NCI-H2227 (cell line): Measurements from ENCODE around the gene DGKH.
"Not testable (repeated sequence)": the region's sequence is repeated elsewhere in the genome, so short reads cannot be mapped to it uniquely, and the experiment has no call there.

Source experiments
- DNase-seq: peaks from one replicate; lab custom pipeline; 2025; ENCODE audit not compliant: unreplicated experiment; lab: John Stamatoyannopoulos, UW

DGKH gene

GRCh38 chr13:42041011-42041683 lies 7.3 kb upstream of the DGKH start:
- peak; percentile 62 for DNase-seq

DNA sequence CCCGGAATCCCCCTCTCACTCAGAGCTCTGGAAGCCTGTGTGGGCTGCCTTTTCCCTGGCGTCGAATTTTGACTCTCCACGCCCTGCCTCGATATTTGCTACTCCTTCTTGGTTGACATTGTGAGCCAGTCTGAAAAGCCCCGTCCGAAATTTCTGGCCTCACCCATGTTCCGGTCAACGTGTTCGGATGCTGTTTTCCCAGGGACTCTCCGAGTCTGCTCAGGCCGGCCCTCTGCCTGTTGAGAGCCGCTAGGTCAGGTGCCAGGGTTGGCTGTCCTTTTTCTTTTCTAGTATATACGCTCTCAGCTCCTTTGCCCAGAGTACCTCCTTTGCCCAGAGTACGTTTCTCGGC lies 6.8 kb upstream of the DGKH start:
- DNase-seq = peak; percentile 13

DNA sequence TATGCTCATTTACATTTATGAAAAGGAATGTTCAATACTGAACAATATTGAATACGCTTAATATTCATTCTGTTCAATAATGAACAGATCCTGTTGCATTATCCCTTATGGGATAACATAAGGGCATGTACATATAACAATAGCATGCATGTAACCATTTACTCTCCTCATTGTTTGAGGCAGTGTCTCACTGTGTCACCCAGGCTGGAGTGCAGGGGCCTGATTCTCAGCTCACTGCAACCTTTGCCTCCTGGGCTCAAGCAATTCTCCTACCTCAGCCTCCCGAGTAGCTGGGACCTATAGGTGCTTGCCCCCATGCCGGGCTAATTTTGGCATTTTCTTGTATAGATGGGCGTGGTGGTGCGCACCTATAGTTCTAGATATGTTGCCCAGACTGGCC lies 4.8 kb upstream of the DGKH start:
- no peak for DNase-seq

GRCh38 chr13:42046448-42046847 lies 2.0 kb upstream of the DGKH start:
- DNase-seq = no peak

DNA sequence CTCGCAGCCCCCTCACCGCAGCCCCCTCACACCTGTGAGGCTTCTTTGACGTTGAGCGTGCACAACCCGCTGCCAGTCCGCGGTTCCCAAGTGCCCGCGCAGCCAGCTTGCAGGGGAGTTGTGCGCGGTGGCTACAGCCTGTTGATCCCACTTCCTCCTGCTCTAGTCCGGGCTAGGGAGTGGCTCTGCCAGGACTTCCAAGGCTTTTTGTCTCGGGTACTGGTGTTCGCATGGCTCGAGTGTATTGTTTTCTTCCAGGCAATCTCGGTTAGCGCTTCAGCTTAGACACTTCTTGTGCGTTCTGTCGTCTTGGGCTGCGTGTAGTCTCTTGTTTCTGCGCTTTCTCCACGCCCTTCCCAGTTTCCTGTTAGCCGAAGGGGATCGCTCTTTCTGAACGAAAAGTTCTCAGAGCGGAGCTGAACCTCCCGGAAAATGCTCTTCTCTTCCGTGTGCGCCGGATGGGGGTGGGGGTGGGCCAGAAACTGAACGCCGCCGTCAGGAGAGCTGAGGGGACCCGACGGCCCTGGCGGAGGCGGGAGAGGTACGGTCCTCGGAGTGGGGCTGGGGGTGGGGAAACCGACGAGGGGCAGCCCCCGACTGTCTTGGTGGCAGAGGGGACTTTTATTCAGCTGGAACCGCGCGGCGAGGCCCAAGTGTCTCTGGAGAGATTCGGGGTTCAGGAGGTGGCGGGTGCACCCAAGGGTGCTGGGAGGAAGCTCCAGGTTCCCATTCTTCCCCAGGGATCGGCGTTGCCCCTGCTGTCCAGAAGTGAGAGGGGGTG lies 697 bp upstream of the DGKH start:
- peak; percentile 42 for DNase-seq

DNA sequence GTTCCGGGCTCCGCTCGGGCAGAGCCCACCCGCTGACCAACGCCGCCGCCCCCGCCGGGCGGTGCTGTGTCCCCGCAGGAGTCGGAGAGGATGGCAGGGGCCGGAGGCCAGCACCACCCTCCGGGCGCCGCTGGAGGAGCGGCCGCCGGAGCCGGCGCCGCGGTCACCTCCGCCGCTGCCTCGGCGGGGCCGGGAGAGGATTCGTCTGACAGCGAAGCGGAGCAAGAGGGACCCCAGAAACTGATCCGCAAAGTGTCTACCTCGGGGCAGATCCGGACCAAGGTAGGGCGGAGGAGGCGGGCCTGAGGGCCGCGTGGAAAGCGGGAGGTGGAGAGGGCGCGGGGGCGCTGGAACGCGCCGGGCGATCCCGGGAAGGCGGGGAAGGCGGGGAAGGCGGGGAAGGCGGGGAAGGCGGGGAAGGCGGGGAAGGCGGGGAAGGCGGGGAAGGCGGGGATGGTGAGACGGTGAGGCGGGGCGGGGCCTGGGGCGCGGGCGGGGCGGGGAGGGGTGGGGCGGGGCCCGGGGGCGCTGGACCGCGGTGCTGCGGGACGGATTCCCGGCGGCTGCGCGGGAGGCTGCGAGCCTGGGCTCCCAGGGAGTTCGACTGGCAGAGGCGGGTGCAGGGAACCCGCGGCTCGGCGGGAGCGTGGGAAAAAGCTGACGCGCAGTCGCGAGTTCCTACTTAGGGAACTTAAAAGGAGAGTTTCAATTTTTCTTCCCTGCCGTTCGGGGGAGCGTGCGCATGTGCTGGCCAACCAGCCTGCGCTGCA lies 421 bp downstream of the DGKH start:
- peak; percentile 69 for DNase-seq

GRCh38 chr13:42049454-42049813 lies 986 bp downstream of the DGKH start:
- no peak for DNase-seq

DNA sequence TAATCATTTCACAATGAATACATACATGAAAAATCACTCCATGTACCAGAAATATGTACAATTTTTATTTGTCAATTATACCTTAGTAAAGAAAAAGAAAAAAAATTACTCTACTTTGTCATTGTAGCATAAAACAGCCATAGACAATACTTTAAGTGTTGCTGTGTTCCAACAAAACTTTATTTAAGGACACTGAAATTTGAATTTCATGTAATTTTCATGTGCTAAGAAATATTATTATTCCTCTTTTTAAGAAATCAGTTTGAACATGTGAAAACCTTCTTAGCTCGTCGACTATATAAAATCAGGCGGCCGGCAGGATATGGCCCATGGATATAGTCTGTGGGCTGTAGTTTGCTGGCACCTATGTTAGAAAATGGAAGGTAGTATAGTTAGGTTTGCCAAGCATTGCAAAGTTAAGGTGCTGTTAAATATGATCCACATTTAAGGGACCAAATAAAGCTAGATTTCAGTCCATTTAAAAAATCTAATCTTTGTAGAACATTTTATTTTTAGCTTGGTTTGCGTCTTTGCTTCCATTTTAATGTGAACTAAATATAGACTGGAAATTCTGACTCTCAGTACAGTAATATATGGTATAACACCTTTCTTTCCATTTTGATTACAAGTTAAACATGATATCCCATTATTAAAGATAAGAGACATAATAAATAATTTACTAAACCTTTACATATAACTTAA lies 6.5 kb downstream of the DGKH start:
- no peak for DNase-seq

DNA sequence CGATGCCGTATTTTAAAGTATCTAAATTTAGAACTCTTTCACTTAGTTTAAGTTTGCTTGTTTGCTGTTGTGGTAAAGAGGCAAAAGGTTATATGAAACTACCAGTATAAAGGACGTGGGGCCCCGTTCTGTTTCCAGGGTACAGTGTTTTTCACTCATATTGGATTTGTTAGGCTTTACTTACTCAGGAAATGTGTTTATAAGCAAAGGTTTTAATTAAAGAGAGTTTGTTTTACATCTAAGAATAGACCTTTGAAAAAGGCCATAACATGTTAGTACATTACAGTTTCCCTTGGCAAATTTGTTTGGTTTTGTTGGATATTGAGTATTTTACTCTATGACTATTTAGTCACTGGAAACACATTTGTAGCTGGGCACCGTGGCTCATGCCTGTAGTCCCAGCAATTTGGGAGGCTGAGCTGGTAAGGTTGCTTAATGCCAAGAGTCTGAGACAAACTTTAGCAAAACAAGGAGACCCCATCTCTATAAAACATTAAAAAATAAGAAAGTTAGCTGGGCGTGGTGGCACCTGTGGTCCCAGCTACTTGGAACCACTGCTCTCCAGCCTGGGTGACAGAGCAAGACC lies 7.1 kb downstream of the DGKH start:
- no peak for DNase-seq

DNA sequence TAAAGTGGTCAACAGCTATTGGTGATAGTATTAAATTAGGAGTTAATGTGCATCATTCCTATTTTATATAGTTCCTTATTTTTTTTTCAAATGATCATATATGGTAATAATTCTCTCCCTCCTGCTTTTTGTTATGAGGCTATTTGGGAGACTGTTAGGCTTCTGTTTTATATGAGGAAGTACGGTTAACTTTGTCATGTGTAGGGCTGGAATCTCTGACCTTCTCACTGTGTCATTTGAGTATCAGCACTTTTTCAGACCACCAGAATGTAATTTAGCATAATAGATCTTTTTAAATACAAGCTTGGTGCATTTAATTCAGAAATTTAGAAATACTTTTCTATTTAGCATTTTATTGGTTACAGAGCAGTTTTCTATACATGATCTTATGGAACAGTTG lies 7.7 kb downstream of the DGKH start:
- DNase-seq = no peak

DNA sequence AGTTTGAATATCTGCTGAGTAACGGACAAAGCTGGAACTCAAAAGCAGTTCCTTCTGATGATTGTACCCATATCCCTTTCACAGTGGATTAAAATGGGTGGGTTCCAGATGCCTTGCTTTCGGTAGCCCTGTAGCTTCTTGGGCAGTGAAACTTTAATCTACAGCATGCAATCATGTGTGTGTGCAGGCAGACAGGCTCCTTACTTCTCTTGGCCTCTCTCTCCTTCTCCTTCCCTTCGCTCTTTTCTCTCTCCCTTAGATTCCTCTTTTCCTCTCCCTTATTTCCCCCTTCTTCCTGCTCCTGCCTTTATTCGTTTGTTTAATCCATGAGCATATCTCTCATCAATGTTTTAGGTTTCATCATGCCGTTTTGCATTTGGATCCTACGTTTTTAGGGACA lies 8.1 kb downstream of the DGKH start:
- DNase-seq = no peak

- no peak for DNase-seq
These were observed 9.6 kb downstream of the DGKH start for GRCh38 chr13:42057918-42058530.

GRCh38 chr13:42061943-42062342 lies 13.5 kb downstream of the DGKH start:
- no peak for DNase-seq

- DNase-seq = no peak
These were observed 14.7 kb downstream of the DGKH start for GRCh38 chr13:42063105-42063504.

DNA sequence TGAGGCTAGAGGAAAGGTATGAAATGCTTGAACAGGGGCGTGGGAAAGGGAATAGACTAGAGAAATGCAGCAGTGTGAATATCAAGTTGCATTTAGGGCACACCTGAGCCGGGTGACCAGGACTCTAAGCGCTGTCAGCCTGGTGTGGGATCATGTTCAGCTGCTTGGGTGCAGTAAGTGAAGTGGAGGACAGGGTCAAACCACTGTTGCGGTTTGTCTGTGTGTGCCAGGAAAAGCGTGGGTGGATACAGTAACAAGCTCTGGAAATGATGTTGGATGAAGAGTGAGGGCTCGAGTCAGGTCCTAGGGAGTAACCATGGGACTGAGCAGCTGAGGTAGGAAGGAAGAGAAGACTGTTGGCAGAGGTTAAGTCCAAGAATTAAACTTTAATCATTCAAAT lies 15.8 kb downstream of the DGKH start:
- DNase-seq = no peak

DNA sequence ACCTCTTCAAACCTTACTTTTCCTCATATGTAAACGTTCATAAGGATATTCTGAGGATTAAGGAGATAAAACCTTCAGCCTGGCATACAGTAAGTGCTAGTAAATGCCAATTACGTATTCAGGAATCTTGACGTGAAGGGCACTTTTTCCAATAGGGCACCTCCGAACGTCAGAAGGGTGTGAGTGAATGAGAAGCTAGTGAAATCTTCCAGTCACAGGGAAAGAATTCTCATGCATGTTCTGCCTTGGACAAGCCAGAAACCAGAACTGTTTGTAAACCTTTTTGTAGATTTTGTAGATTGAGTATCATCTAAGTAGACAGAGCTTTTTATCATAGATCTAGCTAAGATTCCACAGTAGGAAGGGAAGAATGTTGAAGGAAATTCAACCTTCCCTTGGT lies 16.5 kb downstream of the DGKH start:
- no peak for DNase-seq

DNA sequence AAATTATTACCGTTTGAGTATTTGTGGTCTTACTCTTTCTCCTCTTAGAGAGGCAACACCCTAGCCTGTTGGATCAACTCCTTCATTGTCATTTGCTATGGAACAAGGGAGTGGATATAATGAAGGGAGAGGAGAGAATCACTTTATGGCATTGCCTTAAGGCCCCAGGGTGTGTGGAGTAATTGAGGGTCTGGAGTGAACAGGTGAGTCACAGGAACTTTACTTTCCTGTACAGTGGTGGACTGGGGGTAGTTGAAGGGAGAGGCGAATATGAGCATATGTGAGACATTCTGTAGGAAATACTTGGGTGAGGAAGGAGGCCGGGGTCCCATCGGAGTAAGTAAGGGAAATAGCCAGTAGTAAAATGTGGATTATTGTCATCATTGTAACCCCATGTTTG lies 17.0 kb downstream of the DGKH start:
- DNase-seq = no peak

DNA sequence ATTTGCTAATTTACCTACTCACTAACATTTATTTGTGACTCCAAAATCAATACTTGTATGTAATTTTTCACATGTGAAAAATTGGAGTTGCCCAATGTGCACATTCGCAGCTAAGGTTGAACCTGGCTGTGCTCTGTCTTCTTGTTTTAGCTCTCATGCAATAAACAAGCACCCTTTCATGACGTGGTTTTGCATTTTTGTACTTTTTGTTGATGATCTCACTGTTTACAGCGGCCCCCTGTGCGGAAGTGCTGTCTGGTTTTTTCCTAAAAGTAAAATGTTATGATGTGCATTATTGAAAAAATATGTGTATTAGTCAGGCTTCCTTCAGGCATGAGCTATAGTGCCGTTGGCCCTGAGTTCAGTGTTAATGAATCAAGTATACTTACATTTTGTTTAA lies 18.1 kb downstream of the DGKH start:
- no peak for DNase-seq

DNA sequence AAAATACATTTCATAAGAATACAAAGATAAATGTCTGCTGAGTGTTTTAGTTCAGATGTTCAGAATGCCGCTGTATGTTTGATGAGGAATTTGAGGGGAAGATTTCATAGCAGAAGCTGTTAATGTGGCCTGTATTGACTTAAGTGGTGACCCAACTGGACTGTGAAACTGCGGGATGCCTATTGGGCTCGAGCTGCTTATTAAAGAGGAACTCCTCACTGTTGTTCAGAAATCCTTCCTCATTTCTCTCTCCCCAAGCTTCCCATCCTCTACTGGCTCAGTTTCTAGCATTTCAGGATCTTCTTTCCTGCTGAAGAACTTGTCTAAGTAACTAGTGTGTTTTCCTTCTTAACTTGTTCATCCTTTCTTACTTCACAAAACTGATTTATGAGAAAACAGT lies 20.4 kb downstream of the DGKH start:
- no peak for DNase-seq

GRCh38 chr13:42070599-42070998 lies 22.2 kb downstream of the DGKH start:
- DNase-seq = not testable (repeated sequence)

DNA sequence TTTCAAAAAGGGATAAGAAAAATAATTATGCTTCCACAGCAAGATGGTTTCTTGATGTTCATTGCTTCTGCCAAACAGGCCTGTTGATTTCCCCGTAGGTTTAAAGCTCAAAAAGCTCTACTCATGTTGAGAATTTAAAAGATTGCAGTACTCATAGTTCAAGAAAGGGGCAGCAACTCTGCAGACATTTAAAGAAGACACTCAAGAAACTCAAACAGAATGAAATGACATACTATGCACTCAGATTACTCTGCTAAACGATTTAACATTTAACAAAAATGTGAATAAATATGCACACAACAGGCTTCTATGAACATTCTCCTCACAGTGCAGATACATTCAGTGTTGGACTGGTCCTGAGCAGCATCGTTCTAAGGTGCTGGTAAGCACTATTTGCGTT lies 22.7 kb downstream of the DGKH start:
- DNase-seq = not testable (repeated sequence)
